HG03565 (cell line): ENCODE data around the gene ACTN2.

Experiments used
- ATAC-seq: cut with Tn5 transposase; IDR thresholded peaks from one replicate; pipeline ENCODE4 v1.9.1; 2021; ENCODE audit warnings: mild to moderate bottlenecking, moderate library complexity; ENCODE audit not compliant: unreplicated experiment

The ACTN2 gene

GRCh38 chr1:236765831-236766230 lies 79.5 kb downstream of the ACTN2 start:
- ATAC-seq: no peak

- ATAC-seq: no peak
These were observed 80.2 kb downstream of the ACTN2 start for GRCh38 chr1:236766506-236766905.

- ATAC-seq: no peak
These were observed 81.0 kb downstream of the ACTN2 start for GRCh38 chr1:236767276-236767675.

- no peak for ATAC-seq
These were observed 82.3 kb downstream of the ACTN2 start for GRCh38 chr1:236768601-236769000.

- ATAC-seq: no peak
These were observed 87.6 kb downstream of the ACTN2 start for GRCh38 chr1:236773919-236774318.

GRCh38 chr1:236774926-236775325 lies 88.6 kb downstream of the ACTN2 start:
- ATAC-seq: no peak

- ATAC-seq: no peak
These were observed 93.0 kb downstream of the ACTN2 start for GRCh38 chr1:236779312-236779711.

GRCh38 chr1:236785477-236785876 lies 99.2 kb downstream of the ACTN2 start:
- ATAC-seq: no peak

- ATAC-seq: no peak
These were observed 100.2 kb downstream of the ACTN2 start for GRCh38 chr1:236786453-236786852.

- no peak for ATAC-seq
These were observed 108.3 kb downstream of the ACTN2 start for GRCh38 chr1:236794585-236795034.

GRCh38 chr1:236795035-236795756 lies 108.9 kb downstream of the ACTN2 start, which contains the start of gene MTR:
Gene MTR (plus strand): TSS chr1:236795292. CDS start chr1:236795704, 412 bp downstream.
- peak; percentile 97 for ATAC-seq

- peak; percentile 21 for ATAC-seq
These were observed 109.7 kb downstream of the ACTN2 start for GRCh38 chr1:236795757-236796667.

GRCh38 chr1:236799001-236799400 lies 112.7 kb downstream of the ACTN2 start:
- no peak for ATAC-seq

GRCh38 chr1:236800002-236800620 lies 113.8 kb downstream of the ACTN2 start:
- ATAC-seq: no peak

- no peak for ATAC-seq
These were observed 114.3 kb downstream of the ACTN2 start for GRCh38 chr1:236800623-236801022.

- no peak for ATAC-seq
These were observed 116.0 kb downstream of the ACTN2 start for GRCh38 chr1:236802264-236802663.

- ATAC-seq: no peak
These were observed 120.3 kb downstream of the ACTN2 start for GRCh38 chr1:236806634-236807033.

- no peak for ATAC-seq
These were observed 121.7 kb downstream of the ACTN2 start for GRCh38 chr1:236808005-236808404.

- ATAC-seq: no peak
These were observed 122.3 kb downstream of the ACTN2 start for GRCh38 chr1:236808564-236809130.

GRCh38 chr1:236809148-236809547 lies 122.8 kb downstream of the ACTN2 start:
- ATAC-seq: no peak

GRCh38 chr1:236810018-236810417 lies 123.7 kb downstream of the ACTN2 start:
- no peak for ATAC-seq
